Activated CD4-positive, alpha-beta T cell treated with anti-CD3 and anti-CD28 coated beads, Interleukin-2, amount 10 ng/mL, durations not matched to agents 24 days and 14 days (primary cell): ENCODE measurements around the gene MAGEA2B. TPM values are rescaled to one million over a fixed set of nuclear protein-coding genes. Genes with fewer than 3 reads are reported as not detected.
"Not testable (repeated sequence)": the region's sequence is repeated elsewhere in the genome, so short reads cannot be mapped to it uniquely, and the experiment has no call there.

Experiments used
- DNase-seq: peaks from one replicate; pipeline ENCODE4 v3.0.0; 2022
- H3K27ac Mint-ChIP-seq: one replicate; pipeline ENCODE4 v1.8.0; 2022; ENCODE audit warnings: mild to moderate bottlenecking, mixed read lengths
- H3K27me3 Mint-ChIP-seq: one replicate; pipeline ENCODE4 v1.8.0; 2022; ENCODE audit warnings: mixed read lengths
- H3K36me3 Mint-ChIP-seq: one replicate; pipeline ENCODE4 v1.8.0; 2022; ENCODE audit warnings: low read depth, mild to moderate bottlenecking, mixed read lengths
- H3K4me1 Mint-ChIP-seq: one replicate; pipeline ENCODE4 v1.8.0; 2021; ENCODE audit warnings: mixed read lengths
- H3K4me3 Mint-ChIP-seq: one replicate; pipeline ENCODE4 v1.8.0; 2022; ENCODE audit warnings: mild to moderate bottlenecking, moderate library complexity, mixed read lengths
- H3K9me3 Mint-ChIP-seq: one replicate; pipeline ENCODE4 v1.8.0; 2021; ENCODE audit warnings: mixed read lengths
- intact Hi-C: fragments of 100-400 bp; cut with micrococcal nuclease; formaldehyde crosslinking; loops from one replicate; pipeline ENCODE4 v1.15.1; 2023
- total RNA-seq: library from RNA; stranded (reverse); gene quantifications from 2 replicates; pipeline ENCODE4 v1.2.3, GENCODE V29; 2022

MAGEA2B gene
- total RNA-seq, 1 donor from 2014 or later: not detected

DNA sequence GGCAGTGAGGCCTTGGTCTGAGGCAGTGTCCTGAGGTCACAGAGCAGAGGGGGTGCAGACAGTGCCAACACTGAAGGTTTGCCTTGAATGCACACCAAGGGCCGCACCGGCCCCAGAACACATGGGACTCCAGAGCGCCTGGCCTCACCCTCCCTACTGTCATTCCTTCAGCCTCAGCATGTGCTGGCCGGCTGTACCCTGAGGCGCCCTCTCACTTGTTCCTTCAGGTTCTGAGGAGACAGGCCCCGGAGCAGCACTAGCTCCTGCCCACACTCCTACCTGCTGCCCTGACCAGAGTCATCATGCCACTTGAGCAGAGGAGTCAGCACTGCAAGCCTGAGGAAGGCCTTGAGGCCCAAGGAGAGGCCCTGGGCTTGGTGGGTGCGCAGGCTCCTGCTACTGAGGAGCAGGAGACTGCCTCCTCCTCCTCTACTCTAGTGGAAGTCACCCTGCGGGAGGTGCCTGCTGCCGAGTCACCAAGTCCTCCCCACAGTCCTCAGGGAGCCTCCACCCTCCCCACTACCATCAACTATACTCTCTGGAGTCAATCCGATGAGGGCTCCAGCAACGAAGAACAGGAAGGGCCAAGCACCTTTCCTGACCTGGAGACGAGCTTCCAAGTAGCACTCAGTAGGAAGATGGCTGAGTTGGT lies 21.6 kb downstream of the MAGEA2B start:
- no peak overlapping the region for H3K4me3 Mint-ChIP-seq
- intact Hi-C loops: no loop called here
- H3K36me3 Mint-ChIP-seq: no peaks in the 10 kb centered on the region
- peaks cover 1% of the 10 kb centered on the region for H3K27me3 Mint-ChIP-seq
- H3K9me3 Mint-ChIP-seq: no peaks in the 10 kb centered on the region
- peak; percentile 16 for DNase-seq
- H3K4me1 Mint-ChIP-seq: no peaks in the 10 kb centered on the region
- H3K27ac Mint-ChIP-seq: no peak overlapping the region

DNA sequence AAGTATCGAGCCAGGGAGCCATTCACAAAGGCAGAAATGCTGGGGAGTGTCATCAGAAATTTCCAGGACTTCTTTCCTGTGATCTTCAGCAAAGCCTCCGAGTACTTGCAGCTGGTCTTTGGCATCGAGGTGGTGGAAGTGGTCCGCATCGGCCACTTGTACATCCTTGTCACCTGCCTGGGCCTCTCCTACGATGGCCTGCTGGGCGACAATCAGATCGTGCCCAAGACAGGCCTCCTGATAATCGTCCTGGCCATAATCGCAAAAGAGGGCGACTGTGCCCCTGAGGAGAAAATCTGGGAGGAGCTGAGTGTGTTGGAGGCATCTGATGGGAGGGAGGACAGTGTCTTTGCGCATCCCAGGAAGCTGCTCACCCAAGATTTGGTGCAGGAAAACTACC lies 22.1 kb downstream of the MAGEA2B start:
- H3K4me3 Mint-ChIP-seq, H3K9me3 Mint-ChIP-seq, H3K4me1 Mint-ChIP-seq, H3K27me3 Mint-ChIP-seq, H3K27ac Mint-ChIP-seq, intact Hi-C loops, H3K36me3 Mint-ChIP-seq: not testable (repeated sequence)
- DNase-seq: peak; percentile 7

DNA sequence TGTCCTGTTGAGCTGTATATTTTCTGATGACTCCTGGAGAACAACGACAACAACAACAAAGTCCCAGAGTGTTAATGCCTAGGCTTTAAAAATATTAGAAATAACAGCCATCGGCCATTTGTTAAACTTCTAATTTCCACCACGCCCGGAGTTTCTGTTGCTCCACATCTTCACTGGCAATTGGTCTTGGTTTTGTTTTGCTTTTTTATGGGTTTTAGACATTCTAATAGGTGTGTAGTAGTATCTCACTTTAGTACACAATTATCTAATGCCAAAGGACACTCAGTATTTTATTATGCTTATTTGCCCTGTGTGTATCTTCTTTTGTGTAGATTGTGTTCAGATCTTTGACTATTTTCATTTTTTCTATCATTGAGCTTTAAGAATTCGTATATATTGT lies 24.1 kb downstream of the MAGEA2B start:
- Mint-ChIP-seq H3K27ac (no peak overlapping the region), H3K9me3 (no peaks in the 10 kb centered on the region), H3K4me3 (no peak overlapping the region), H3K27me3 (peaks cover 1% of the 10 kb centered on the region), H3K36me3 (no peaks in the 10 kb centered on the region), H3K4me1 (no peaks in the 10 kb centered on the region)
- intact Hi-C loops: no loop called here
- DNase-seq: no peak

DNA sequence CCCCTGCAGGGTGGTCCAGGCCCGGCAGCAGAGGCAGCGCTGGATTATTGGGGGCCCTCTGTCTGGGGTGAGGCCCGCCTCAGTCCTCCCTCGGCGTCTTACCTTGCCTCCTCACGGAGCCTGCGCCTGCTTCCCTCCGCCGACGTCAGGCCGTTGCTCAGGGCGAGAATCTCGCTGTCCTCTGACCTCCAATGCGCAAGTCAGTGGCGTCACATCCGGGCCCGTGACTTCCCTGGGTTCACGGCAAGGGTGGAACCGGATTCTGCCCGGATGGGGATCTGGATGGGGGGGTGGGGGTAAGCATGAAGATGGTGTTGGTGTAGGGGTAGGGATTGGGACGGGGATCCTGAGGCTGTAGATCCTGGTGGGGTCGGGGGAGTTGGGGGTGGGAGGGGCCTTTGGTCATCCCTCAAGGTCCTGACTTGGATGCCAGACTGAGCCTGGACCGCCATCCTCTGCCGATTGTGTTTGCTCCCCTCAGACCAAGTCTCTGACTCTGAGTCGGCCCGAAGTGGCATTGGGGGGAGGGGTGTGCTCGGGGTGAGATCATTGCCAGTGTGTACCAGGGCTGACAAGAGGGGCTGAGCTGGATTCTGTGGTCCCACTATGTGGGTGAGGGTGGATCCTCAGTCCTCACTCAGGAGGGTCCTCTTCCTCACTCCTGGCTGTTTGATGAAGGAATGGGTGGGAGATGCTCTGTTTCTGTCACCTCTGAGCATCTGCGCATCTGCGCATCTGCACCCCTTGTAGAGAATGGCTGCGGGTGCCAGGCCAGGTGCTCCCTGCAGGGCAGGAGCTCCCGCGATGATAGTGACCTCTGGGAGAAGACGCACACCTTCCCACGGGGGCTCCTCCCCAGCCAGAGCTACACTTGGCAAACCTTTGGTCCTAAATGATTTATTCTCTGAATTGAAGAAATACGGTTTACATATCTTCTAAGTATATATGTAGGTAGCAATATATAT lies 39.5 kb downstream of the MAGEA2B start, which contains the start of gene MAGEA2:
Gene MAGEA2 (minus strand): TSS at position 157 of the 965 bp plus-strand sequence. CDS start 2,479 bp downstream, outside the sequence.
- DNase-seq, H3K36me3 Mint-ChIP-seq, H3K4me3 Mint-ChIP-seq, H3K9me3 Mint-ChIP-seq, H3K27ac Mint-ChIP-seq, intact Hi-C loops, H3K4me1 Mint-ChIP-seq, H3K27me3 Mint-ChIP-seq: not testable (repeated sequence)

- H3K9me3 Mint-ChIP-seq, H3K27me3 Mint-ChIP-seq, DNase-seq, H3K4me3 Mint-ChIP-seq, H3K27ac Mint-ChIP-seq, H3K4me1 Mint-ChIP-seq, intact Hi-C loops, H3K36me3 Mint-ChIP-seq: not testable (repeated sequence)
Measured at GRCh38 chrX:152754871-152755270, 40.4 kb downstream of the MAGEA2B start.

GRCh38 chrX:152758918-152759317 lies 44.5 kb downstream of the MAGEA2B start, which contains the start of gene CSAG3:
Gene CSAG3, plus strand, starts transcription at chrX:152759218.
- H3K4me1 Mint-ChIP-seq, DNase-seq, H3K9me3 Mint-ChIP-seq, intact Hi-C loops, H3K36me3 Mint-ChIP-seq, H3K27ac Mint-ChIP-seq, H3K27me3 Mint-ChIP-seq, H3K4me3 Mint-ChIP-seq: not testable (repeated sequence)

- H3K27me3 Mint-ChIP-seq, DNase-seq, H3K4me3 Mint-ChIP-seq, H3K27ac Mint-ChIP-seq, H3K36me3 Mint-ChIP-seq, H3K9me3 Mint-ChIP-seq, H3K4me1 Mint-ChIP-seq, intact Hi-C loops: not testable (repeated sequence)
Measured at GRCh38 chrX:152759544-152759943, 45.1 kb downstream of the MAGEA2B start.

GRCh38 chrX:152761582-152761981 lies 47.2 kb downstream of the MAGEA2B start:
- H3K9me3 Mint-ChIP-seq, H3K36me3 Mint-ChIP-seq, H3K27ac Mint-ChIP-seq, DNase-seq, H3K4me1 Mint-ChIP-seq, intact Hi-C loops, H3K4me3 Mint-ChIP-seq, H3K27me3 Mint-ChIP-seq: not testable (repeated sequence)

DNA sequence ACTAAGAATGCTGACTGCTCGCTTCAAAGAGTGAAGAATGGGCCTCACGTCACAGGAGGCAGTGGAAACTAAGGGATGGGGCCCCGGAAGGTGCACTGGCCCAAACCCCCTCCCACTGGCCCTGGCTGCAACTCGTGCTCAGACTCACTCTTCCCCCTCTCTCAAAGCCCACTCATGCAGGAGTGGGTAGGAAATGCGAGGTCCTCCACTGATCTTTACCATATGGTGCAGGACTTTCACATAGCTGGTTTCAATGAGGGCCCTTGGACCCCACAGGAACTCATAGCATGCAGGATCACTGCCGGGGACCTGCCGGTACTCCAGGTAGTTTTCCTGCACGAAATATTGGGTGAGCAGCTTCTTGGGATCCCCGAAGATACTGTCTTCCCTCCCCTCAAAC lies 52.1 kb downstream of the MAGEA2B start:
- H3K36me3 Mint-ChIP-seq, H3K4me1 Mint-ChIP-seq, H3K27me3 Mint-ChIP-seq, H3K9me3 Mint-ChIP-seq, H3K27ac Mint-ChIP-seq, H3K4me3 Mint-ChIP-seq, intact Hi-C loops: not testable (repeated sequence)
- peak; percentile 30 for DNase-seq

Other genes starting within 250 kb of the MAGEA2B start
- gene GABRQ, start 76.7 kb upstream of the MAGEA2B start, total RNA-seq: 0.05 TPM in 1 of 2 replicates, not detected in the other
- gene MAGEA3, start 15.8 kb upstream of the MAGEA2B start, total RNA-seq: not detected in 2 replicates
- gene CSAG2, start 5.4 kb upstream of the MAGEA2B start, total RNA-seq: not detected in 2 replicates
- gene CSAG1, start 19.1 kb downstream of the MAGEA2B start, total RNA-seq: not detected in 2 replicates
- not detected in 2 replicates for gene MAGEA12, start 19.1 kb downstream of the MAGEA2B start, total RNA-seq
- not detected in 2 replicates for gene MAGEA2, start 39.2 kb downstream of the MAGEA2B start, total RNA-seq
- 0.80 and 1.1 TPM in 2 replicates for gene CSAG3, start 44.6 kb downstream of the MAGEA2B start, total RNA-seq
- gene MAGEA6, start 55.1 kb downstream of the MAGEA2B start, total RNA-seq: not detected in 2 replicates
- 11.3 and 12.4 TPM in 2 replicates for gene CETN2, start 116.1 kb downstream of the MAGEA2B start, total RNA-seq
- gene NSDHL, start 116.4 kb downstream of the MAGEA2B start, total RNA-seq: 22.3 and 23.4 TPM in 2 replicates
- 0.43 and 1.0 TPM in 2 replicates for gene ZNF185, start 183.4 kb downstream of the MAGEA2B start, total RNA-seq